Measurements from ENCODE around the gene RPL5. TPM values are rescaled to one million over a fixed set of nuclear protein-coding genes. Genes with fewer than 3 reads are reported as not detected.

Gene RPL5
- total RNA-seq, 1 experiment from 2014 or later = 1,607 TPM

GRCh38 chr1:92805216-92805615 lies 26.6 kb upstream of the RPL5 start:
- intact Hi-C loops (cut with micrococcal nuclease) = no loop called here
- Mint-ChIP-seq H3K27me3 (ENCODE audit: insufficient read depth, unreplicated experiment) (no peaks in the 10 kb centered on the region), H3K27ac (ENCODE audit: low read depth, unreplicated experiment) (no peak overlapping the region), H3K4me3 (ENCODE audit: unreplicated experiment) (no peak overlapping the region), H3K4me1 (ENCODE audit: insufficient read depth, unreplicated experiment) (peaks cover 18% of the 10 kb centered on the region), H3K9me3 (ENCODE audit: unreplicated experiment) (no peaks in the 10 kb centered on the region), H3K36me3 (ENCODE audit: insufficient read depth, unreplicated experiment) (no peaks in the 10 kb centered on the region)
- BruUV-seq (replicated peaks) = no TSS peak
- POLR2A ChIA-PET = interaction anchor here (1.9 to 2.0 kb wide), 2 partner anchors 19 to 27 kb away, joined by 10 to 14 read pairs; partner anchors contain the start of gene RPL5
- CTCF ChIA-PET = no interaction called here
- no peak for DNase-seq (ENCODE audit: unreplicated experiment)
- TF ChIP-seq CTCF (IDR thresholded peaks at IDR 0.05; ENCODE audit: unreplicated experiment) = no peak

DNA sequence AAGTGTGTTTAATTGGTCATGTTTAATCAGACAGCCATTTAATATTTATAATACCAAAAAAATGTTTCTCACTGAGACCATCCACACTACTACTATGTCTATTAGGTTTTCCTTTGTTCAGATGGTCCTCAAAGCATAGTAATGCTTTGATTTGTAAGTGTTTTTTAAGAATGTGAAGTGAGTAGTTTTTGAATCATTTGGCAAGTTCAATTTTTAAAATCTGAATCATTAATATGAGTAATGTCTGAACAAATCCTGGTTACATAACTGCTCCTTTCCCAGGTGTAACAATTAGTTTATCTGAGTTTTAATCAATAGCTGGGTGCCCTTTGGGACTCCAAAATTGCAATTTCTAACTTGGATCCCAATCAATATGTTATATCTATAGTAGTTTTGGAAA lies 23.5 kb upstream of the RPL5 start:
- Mint-ChIP-seq H3K4me3 (ENCODE audit: unreplicated experiment) (no peak overlapping the region), H3K27me3 (ENCODE audit: insufficient read depth, unreplicated experiment) (no peaks in the 10 kb centered on the region), H3K4me1 (ENCODE audit: insufficient read depth, unreplicated experiment) (peaks cover 18% of the 10 kb centered on the region), H3K27ac (ENCODE audit: low read depth, unreplicated experiment) (no peak overlapping the region), H3K36me3 (ENCODE audit: insufficient read depth, unreplicated experiment) (no peaks in the 10 kb centered on the region), H3K9me3 (ENCODE audit: unreplicated experiment) (no peaks in the 10 kb centered on the region)
- POLR2A ChIA-PET = interaction anchor here (0.6 to 2.0 kb wide), 4 partner anchors 12 to 94 kb away, joined by 3 to 7 read pairs (median 3); partner anchors contain the start of gene EVI5
- no peak for TF ChIP-seq CTCF (IDR thresholded peaks at IDR 0.05; ENCODE audit: unreplicated experiment)
- intact Hi-C loops (cut with micrococcal nuclease) = no loop called here
- CTCF ChIA-PET = interaction anchor here (0.5 to 0.6 kb wide), 2 partner anchors 13 to 23 kb away, joined by 3 to 4 read pairs; partner anchors contain the start of gene RPL5
- no peak for DNase-seq (ENCODE audit: unreplicated experiment)
- no TSS peak for BruUV-seq (replicated peaks)

- DNase-seq (ENCODE audit: unreplicated experiment) = no peak
- ChIA-PET CTCF (interaction anchor here (0.5 to 6.2 kb wide), 6 partner anchors 12 to 503 kb away, joined by 3 to 61 read pairs (median 3); no protein-coding TSS in a partner anchor), POLR2A (interaction anchor here (0.6 kb wide), 1 partner anchor 1107 kb away, joined by 5 read pairs; no protein-coding TSS in a partner anchor)
- no peaks in the 10 kb centered on the region for H3K36me3 Mint-ChIP-seq (ENCODE audit: insufficient read depth, unreplicated experiment)
- no TSS peak for BruUV-seq (replicated peaks)
- H3K27ac Mint-ChIP-seq (ENCODE audit: low read depth, unreplicated experiment) = no peak overlapping the region
- H3K4me1 Mint-ChIP-seq (ENCODE audit: insufficient read depth, unreplicated experiment) = peaks cover 4% of the 10 kb centered on the region
- intact Hi-C loops (cut with micrococcal nuclease) = no loop called here
- TF ChIP-seq CTCF (IDR thresholded peaks at IDR 0.05; ENCODE audit: unreplicated experiment) = no peak
- no peak overlapping the region for H3K4me3 Mint-ChIP-seq (ENCODE audit: unreplicated experiment)
- H3K27me3 Mint-ChIP-seq (ENCODE audit: insufficient read depth, unreplicated experiment) = no peaks in the 10 kb centered on the region
- no peaks in the 10 kb centered on the region for H3K9me3 Mint-ChIP-seq (ENCODE audit: unreplicated experiment)
These were observed 15.1 kb upstream of the RPL5 start for GRCh38 chr1:92816732-92817131.

DNA sequence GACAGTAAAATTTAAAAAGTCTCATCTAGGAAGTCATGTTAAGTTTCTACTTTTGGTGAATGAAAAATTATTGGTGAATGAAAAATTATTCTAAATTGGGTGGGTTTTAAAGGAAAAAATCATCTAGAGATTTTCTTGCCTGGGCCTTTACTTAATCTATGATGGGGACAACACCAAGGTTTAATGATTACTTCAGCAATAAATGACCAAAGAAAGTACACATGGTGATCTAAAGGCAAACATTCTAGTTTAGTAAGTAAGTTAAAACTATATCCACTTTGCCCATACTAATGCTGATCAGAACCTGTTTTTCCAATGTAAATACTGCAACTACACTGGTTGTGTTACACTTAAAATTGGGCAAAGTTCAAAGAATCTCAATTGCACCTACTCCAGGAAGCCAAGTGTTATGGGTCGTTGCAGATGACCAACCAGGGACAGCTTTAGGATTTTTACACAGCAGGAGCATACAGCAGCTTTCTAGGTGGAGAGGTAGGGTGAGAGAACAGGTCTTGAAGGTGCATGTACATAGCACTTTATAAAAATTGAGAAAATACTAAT lies 14.6 kb upstream of the RPL5 start:
- ChIA-PET CTCF (interaction anchor here (0.6 to 6.2 kb wide), 5 partner anchors 11 to 74 kb away, joined by 3 to 61 read pairs (median 5); no protein-coding TSS in a partner anchor), POLR2A (interaction anchor here (0.6 to 4.3 kb wide), 3 partner anchors 14 to 1107 kb away, joined by 3 to 28 read pairs (median 5); partner anchors contain the start of gene RPL5)
- H3K27me3 Mint-ChIP-seq (ENCODE audit: insufficient read depth, unreplicated experiment) = no peaks in the 10 kb centered on the region
- no peaks in the 10 kb centered on the region for H3K36me3 Mint-ChIP-seq (ENCODE audit: insufficient read depth, unreplicated experiment)
- no peak overlapping the region for H3K4me3 Mint-ChIP-seq (ENCODE audit: unreplicated experiment)
- DNase-seq (ENCODE audit: unreplicated experiment) = no peak
- intact Hi-C loops (cut with micrococcal nuclease) = no loop called here
- H3K9me3 Mint-ChIP-seq (ENCODE audit: unreplicated experiment) = no peaks in the 10 kb centered on the region
- BruUV-seq (replicated peaks) = no TSS peak
- H3K27ac Mint-ChIP-seq (ENCODE audit: low read depth, unreplicated experiment) = no peak overlapping the region
- TF ChIP-seq CTCF (IDR thresholded peaks at IDR 0.05; ENCODE audit: unreplicated experiment) = no peak
- H3K4me1 Mint-ChIP-seq (ENCODE audit: insufficient read depth, unreplicated experiment) = peaks cover 4% of the 10 kb centered on the region

Data from MCF 10A (cell line).